ENCODE measurements around the gene GTPBP3. TPM values are rescaled to one million over a fixed set of nuclear protein-coding genes. Genes with fewer than 3 reads are reported as not detected.
A peak's percentile ranks its signal among the peaks of the same experiment; 100 is the strongest.

The GTPBP3 gene
- total RNA-seq, 4 donors from 2014 or later, result 17.7 to 21.8 (median 19.6) TPM

- Histone ChIP-seq H3K36me3 (no peaks in the 10 kb centered on the region), H3K27ac (no peak overlapping the region), H3K4me3 (replicated peaks in 1 of 3) (no peak overlapping the region), H3K4me1 (peaks cover 0 to 5% of the 10 kb centered on the region in 2 donors), H3K9me3 (no peaks in the 10 kb centered on the region), H3K27me3 (no peaks in the 10 kb centered on the region)
- intact Hi-C loops (cut with DNase I), result no loop called here
- no peak for DNase-seq
- WGBS, 2 donors, result 92 to 96% methylated on average over 5 of the region's 5 CpGs
- TF ChIP-seq CTCF (IDR thresholded peaks at IDR 0.05) (no peak), POLR2A (IDR thresholded peaks at IDR 0.05) (no peak)
Observed at GRCh38 chr19:17380426-17381138, 43.2 kb downstream of the GTPBP3 start.

- no peaks in the 10 kb centered on the region for H3K9me3 ChIP-seq
- no peak overlapping the region for H3K27ac ChIP-seq
- peaks cover 0 to 9% of the 10 kb centered on the region in 2 donors for H3K4me1 ChIP-seq
- TF ChIP-seq CTCF (IDR thresholded peaks at IDR 0.05), result peak; percentile 68 to 91 (median 78)
- no peak for TF ChIP-seq POLR2A (IDR thresholded peaks at IDR 0.05)
- DNase-seq, result peak; percentile 43 to 49
- WGBS, 2 donors, result 36% methylated on average over 14 to 19 of the region's 20 CpGs
- no peaks in the 10 kb centered on the region for H3K27me3 ChIP-seq
- H3K36me3 ChIP-seq, result no peaks in the 10 kb centered on the region
- no peak overlapping the region for H3K4me3 ChIP-seq (replicated peaks in 1 of 3)
- intact Hi-C loops (cut with DNase I), result loop anchor here (5.0 kb wide), 2 partner anchors 39 to 94 kb away; no protein-coding TSS in a partner anchor
Observed at GRCh38 chr19:17385878-17386611, 48.7 kb downstream of the GTPBP3 start.

DNA sequence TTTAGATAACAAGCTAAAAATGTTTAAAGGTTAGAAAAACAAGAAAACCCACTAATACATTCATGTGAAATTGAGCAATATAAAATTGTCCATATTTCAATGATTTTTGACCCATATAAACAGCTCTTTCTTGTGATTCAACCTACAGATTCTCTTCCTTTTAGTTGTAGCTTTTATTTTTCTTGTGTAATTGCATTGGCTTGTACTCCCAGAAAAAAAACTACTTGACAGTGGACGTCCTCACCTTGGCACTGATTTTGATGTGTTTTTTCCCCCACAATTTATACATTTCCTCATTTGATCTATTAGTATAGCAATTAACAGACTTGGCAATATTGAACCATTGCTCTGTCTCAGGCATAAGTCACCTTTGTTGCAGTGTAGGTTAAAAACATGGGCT, 51.9 kb downstream of the GTPBP3 start:
- intact Hi-C loops (cut with DNase I), result loop anchor here (5.0 kb wide), 2 partner anchors 42 to 97 kb away; no protein-coding TSS in a partner anchor
- Histone ChIP-seq H3K9me3 (no peaks in the 10 kb centered on the region), H3K27ac (no peak overlapping the region), H3K4me3 (replicated peaks in 1 of 3) (no peak overlapping the region), H3K27me3 (peaks cover 3% of the 10 kb centered on the region), H3K36me3 (no peaks in the 10 kb centered on the region), H3K4me1 (peaks cover 0 to 12% of the 10 kb centered on the region in 2 donors)
- no peak for TF ChIP-seq POLR2A (IDR thresholded peaks at IDR 0.05)
- TF ChIP-seq CTCF (IDR thresholded peaks at IDR 0.05), result no peak
- WGBS, 2 donors, result 40 to 57% methylated on average over 1 of the region's 1 CpG
- DNase-seq, result no peak

- TF ChIP-seq CTCF (IDR thresholded peaks at IDR 0.05), result no peak
- no peak for TF ChIP-seq POLR2A (IDR thresholded peaks at IDR 0.05)
- WGBS, 2 donors, result 44 to 67% methylated on average over 3 to 5 of the region's 37 CpGs
- intact Hi-C loops (cut with DNase I), result loop anchor here (5.0 to 10.0 kb wide), 3 partner anchors 43 to 98 kb away; partner anchors contain the start of gene NXNL1
- Histone ChIP-seq H3K27me3 (peaks cover 3% of the 10 kb centered on the region), H3K4me1 (peaks cover 0 to 12% of the 10 kb centered on the region in 2 donors), H3K27ac (no peak overlapping the region), H3K9me3 (no peaks in the 10 kb centered on the region), H3K36me3 (no peaks in the 10 kb centered on the region), H3K4me3 (replicated peaks in 1 of 3) (peak overlapping the region in 1 of 3 donors; percentile 32)
- DNase-seq, result no peak
Observed at GRCh38 chr19:17389957-17390664, 52.8 kb downstream of the GTPBP3 start.

All from thyroid gland (tissue), 4 donors.